MM.1S (cell line): ENCODE measurements around the gene NFX1.

Source experiments
- DNase-seq: peaks from one replicate; pipeline ENCODE4 v3.0.0-alpha.2; 2015
- H2AFZ ChIP-seq: fragments of 300-600 bp; sonication (generic); 2 replicates; pipeline ENCODE4 v1.6.0; 2016; ENCODE audit warnings: antibody characterized with exemption, low read length
- H3F3A ChIP-seq: fragments of 300-600 bp; sonication (generic); 2 replicates; pipeline ENCODE4 v1.6.1; 2016; ENCODE audit warnings: mild to moderate bottlenecking, antibody characterized with exemption, low read length, moderate library complexity, mixed read lengths; ENCODE audit not compliant: insufficient read depth
- H3K27ac ChIP-seq: fragments of 300-600 bp; sonication (generic); 2 replicates; pipeline ENCODE4 v1.5.1; 2016; ENCODE audit warnings: mild to moderate bottlenecking, low read length
- H3K27me3 ChIP-seq: fragments of 300-600 bp; sonication (generic); replicated peaks from 2 replicates; pipeline ENCODE4 v1.6.0; 2016; ENCODE audit warnings: low read length; ENCODE audit not compliant: insufficient read depth
- H3K36me3 ChIP-seq: fragments of 300-600 bp; sonication (generic); replicated peaks from 2 replicates; pipeline ENCODE4 v1.6.1; 2016; ENCODE audit warnings: mild to moderate bottlenecking, low read length, mixed read lengths; ENCODE audit not compliant: insufficient read depth
- H3K4me1 ChIP-seq: fragments of 300-600 bp; sonication (generic); 2 replicates; pipeline ENCODE4 v1.6.1; 2016; ENCODE audit warnings: low read length, mixed read lengths
- H3K4me2 ChIP-seq: fragments of 300-600 bp; sonication (generic); 2 replicates; pipeline ENCODE4 v1.6.0; 2016; ENCODE audit warnings: low read depth, low read length
- H3K4me3 ChIP-seq: fragments of 300-600 bp; sonication (generic); 2 replicates; pipeline ENCODE4 v1.5.1; 2016; ENCODE audit warnings: low read length, mixed read lengths
- H3K79me2 ChIP-seq: fragments of 300-600 bp; sonication (generic); 2 replicates; pipeline ENCODE4 v1.6.1; 2016; ENCODE audit warnings: mixed run types, low read length, mixed read lengths
- H3K9ac ChIP-seq: fragments of 300-600 bp; sonication (generic); 2 replicates; pipeline ENCODE4 v1.6.1; 2016; ENCODE audit warnings: low read length, mixed read lengths
- H3K9me2 ChIP-seq: fragments of 300-600 bp; sonication (generic); replicated peaks from 2 replicates; pipeline ENCODE4 v1.6.1; 2016; ENCODE audit warnings: mild to moderate bottlenecking, low read length, mixed read lengths; ENCODE audit not compliant: insufficient read depth
- H3K9me3 ChIP-seq: fragments of 300-600 bp; sonication (generic); replicated peaks from 2 replicates; pipeline ENCODE4 v1.6.1; 2016; ENCODE audit warnings: mild to moderate bottlenecking, low read length, mixed read lengths; ENCODE audit not compliant: insufficient read depth
- H4K20me1 ChIP-seq: fragments of 300-600 bp; sonication (generic); 2 replicates; pipeline ENCODE4 v1.6.1; 2016; ENCODE audit warnings: mild to moderate bottlenecking, low read length, moderate library complexity, mixed read lengths; ENCODE audit not compliant: insufficient read depth
- EZH2 ChIP-seq: fragments of 300-600 bp; sonication (generic); optimal IDR thresholded peaks from 2 replicates; pipeline ENCODE3; 2017; ENCODE audit warnings: low read depth, mild to moderate bottlenecking, antibody characterized with exemption, low read length, mixed read lengths
- EZH2phosphoT487 ChIP-seq: fragments of 300-600 bp; sonication (generic); IDR thresholded peaks from 2 replicates; pipeline ENCODE4 v1.6.1; 2018; ENCODE audit warnings: antibody characterized with exemption, low read length
- TF ChIP-seq, protein P1 (sequence below): fragments of 300-600 bp; sonication (generic); IDR thresholded peaks from 2 replicates; pipeline ENCODE4 v1.5.1; 2016; ENCODE audit warnings: antibody characterized with exemption, low read length, mixed read lengths

The NFX1 gene

DNA sequence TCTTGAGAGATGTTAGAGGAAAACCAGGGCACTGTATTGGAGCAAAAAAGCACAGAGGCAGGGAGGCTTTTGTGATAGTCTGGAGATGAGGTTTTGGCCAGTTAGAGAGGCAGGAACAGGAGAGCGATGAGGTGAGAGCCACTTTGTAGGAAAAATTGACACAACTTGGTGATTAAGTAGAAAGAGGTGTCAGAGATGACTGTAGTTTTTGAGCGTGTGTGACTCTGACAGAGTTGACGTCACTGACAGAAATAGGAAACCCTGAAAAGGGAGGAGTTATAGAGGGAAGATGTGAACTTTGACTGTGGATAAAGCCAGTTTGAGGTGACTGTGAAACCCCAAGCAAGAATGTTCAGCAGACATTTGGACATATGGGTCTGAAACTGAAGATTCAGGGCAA lies 15.7 kb downstream of the NFX1 start:
- no peak overlapping the region for H3K4me3 ChIP-seq

DNA sequence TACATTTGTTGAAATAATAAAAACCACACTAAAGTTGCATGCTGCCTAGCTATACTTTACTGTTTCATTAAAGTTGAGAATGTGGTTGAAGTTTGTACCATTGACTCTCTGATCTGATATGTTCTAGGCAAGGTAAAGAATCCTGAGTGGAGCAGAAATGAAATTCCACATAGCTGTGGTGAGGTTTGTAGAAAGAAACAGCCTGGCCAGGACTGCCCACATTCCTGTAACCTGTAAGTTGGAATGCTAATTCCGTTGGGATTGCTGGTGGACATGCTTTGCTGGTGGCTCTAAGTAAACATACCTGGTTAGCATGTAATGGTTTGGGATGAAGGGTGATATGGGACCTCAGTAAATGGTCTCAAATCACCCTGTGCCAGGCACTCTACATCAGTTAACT lies 16.8 kb downstream of the NFX1 start:
- no peaks in the 10 kb centered on the region for H3F3A ChIP-seq
- H3K27me3 ChIP-seq, result no peaks in the 10 kb centered on the region
- H4K20me1 ChIP-seq, result no peaks in the 10 kb centered on the region
- DNase-seq, result no peak
- TF ChIP-seq EZH2phosphoT487, result no peak
- no peak overlapping the region for H3K4me3 ChIP-seq
- H3K27ac ChIP-seq, result no peak overlapping the region
- peaks cover 17% of the 10 kb centered on the region for H3K36me3 ChIP-seq
- H3K4me2 ChIP-seq, result no peak overlapping the region
- no peaks in the 10 kb centered on the region; the same call in 1 of the 2 replicates for H3K4me1 ChIP-seq
- no peaks in the 10 kb centered on the region for H3K9me3 ChIP-seq
- H3K79me2 ChIP-seq, result peaks cover 67% of the 10 kb centered on the region
- H3K9ac ChIP-seq, result no peak overlapping the region
- no peak overlapping the region for H2AFZ ChIP-seq
- no peaks in the 10 kb centered on the region for H3K9me2 ChIP-seq

More for the DNA sequence above, 15.7 kb downstream of the NFX1 start:
- no peak overlapping the region for H3K9ac ChIP-seq
- DNase-seq, result no peak
- H3K4me2 ChIP-seq, result no peak overlapping the region
- no peaks in the 10 kb centered on the region for H4K20me1 ChIP-seq
- TF ChIP-seq EZH2, result no peak
- TF ChIP-seq, protein P1, sequence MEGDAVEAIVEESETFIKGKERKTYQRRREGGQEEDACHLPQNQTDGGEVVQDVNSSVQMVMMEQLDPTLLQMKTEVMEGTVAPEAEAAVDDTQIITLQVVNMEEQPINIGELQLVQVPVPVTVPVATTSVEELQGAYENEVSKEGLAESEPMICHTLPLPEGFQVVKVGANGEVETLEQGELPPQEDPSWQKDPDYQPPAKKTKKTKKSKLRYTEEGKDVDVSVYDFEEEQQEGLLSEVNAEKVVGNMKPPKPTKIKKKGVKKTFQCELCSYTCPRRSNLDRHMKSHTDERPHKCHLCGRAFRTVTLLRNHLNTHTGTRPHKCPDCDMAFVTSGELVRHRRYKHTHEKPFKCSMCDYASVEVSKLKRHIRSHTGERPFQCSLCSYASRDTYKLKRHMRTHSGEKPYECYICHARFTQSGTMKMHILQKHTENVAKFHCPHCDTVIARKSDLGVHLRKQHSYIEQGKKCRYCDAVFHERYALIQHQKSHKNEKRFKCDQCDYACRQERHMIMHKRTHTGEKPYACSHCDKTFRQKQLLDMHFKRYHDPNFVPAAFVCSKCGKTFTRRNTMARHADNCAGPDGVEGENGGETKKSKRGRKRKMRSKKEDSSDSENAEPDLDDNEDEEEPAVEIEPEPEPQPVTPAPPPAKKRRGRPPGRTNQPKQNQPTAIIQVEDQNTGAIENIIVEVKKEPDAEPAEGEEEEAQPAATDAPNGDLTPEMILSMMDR, result no peak
- no peak for TF ChIP-seq EZH2phosphoT487
- no peak overlapping the region for H2AFZ ChIP-seq
- H3K79me2 ChIP-seq, result peaks cover 71% of the 10 kb centered on the region
- H3K9me3 ChIP-seq, result no peaks in the 10 kb centered on the region
- peaks cover 13% of the 10 kb centered on the region; the same call in 1 of the 2 replicates for H3K36me3 ChIP-seq
- no peaks in the 10 kb centered on the region; the same call in 1 of the 2 replicates for H3K4me1 ChIP-seq
- H3K27me3 ChIP-seq, result no peaks in the 10 kb centered on the region
- no peak overlapping the region for H3K27ac ChIP-seq
- no peaks in the 10 kb centered on the region for H3K9me2 ChIP-seq
- no peaks in the 10 kb centered on the region for H3F3A ChIP-seq

DNA sequence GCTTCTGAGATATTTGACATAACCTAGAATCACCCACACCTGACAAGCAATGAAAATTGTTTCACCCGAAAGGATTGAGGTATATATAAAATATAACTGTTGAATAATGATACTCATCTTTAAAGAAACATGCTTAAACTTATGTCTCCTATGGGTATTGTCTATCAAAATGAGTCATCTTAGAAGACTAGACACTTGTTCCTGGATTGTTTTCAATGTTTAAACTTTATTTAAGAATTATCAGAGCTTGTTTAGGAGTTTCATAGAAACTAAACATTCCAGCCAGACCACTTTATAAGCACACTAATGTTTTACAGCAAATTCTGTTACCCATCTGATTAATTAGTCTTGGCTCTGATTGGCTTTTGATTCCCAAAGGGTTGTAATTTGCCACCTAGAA lies 19.6 kb downstream of the NFX1 start:
- no peaks in the 10 kb centered on the region for H3K4me1 ChIP-seq
- H2AFZ ChIP-seq, result no peak overlapping the region
- no peaks in the 10 kb centered on the region for H3K27me3 ChIP-seq
- TF ChIP-seq EZH2 (no peak), EZH2phosphoT487 (no peak)
- TF ChIP-seq, protein P1, result no peak
- no peaks in the 10 kb centered on the region for H4K20me1 ChIP-seq
- no peaks in the 10 kb centered on the region for H3K9me3 ChIP-seq
- no peaks in the 10 kb centered on the region for H3K9me2 ChIP-seq
- peaks cover 14% of the 10 kb centered on the region for H3K36me3 ChIP-seq
- H3K4me2 ChIP-seq, result no peak overlapping the region
- H3K79me2 ChIP-seq, result peaks cover 46% of the 10 kb centered on the region
- no peaks in the 10 kb centered on the region for H3F3A ChIP-seq
- no peak overlapping the region for H3K9ac ChIP-seq
- H3K27ac ChIP-seq, result no peak overlapping the region
- no peak overlapping the region for H3K4me3 ChIP-seq
- DNase-seq, result no peak

DNA sequence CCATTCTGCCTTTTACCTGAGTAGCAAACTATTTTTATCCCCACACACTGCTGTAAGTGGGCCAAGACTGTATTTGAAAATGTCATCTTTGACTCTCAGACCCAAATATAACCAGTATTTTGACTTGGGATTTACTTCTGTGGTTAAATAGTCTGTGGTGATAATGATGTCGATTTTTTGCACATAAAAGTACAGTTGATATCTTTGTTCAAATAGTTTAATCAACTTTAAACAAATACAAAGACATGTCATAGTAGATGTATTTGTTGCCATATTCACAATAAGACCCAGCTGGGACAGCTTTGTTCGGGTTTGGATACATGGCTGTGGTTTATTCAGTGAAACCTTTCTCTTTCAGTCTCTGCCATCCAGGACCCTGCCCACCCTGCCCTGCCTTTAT lies 20.4 kb downstream of the NFX1 start:
- Histone ChIP-seq H3K9me3 (no peaks in the 10 kb centered on the region), H3K4me3 (no peak overlapping the region), H3K4me2 (no peak overlapping the region), H3K79me2 (peaks cover 38% of the 10 kb centered on the region), H3K36me3 (peaks cover 9% of the 10 kb centered on the region), H3K9me2 (no peaks in the 10 kb centered on the region), H4K20me1 (no peaks in the 10 kb centered on the region), H2AFZ (no peak overlapping the region), H3K27me3 (no peaks in the 10 kb centered on the region), H3K9ac (no peak overlapping the region), H3F3A (no peaks in the 10 kb centered on the region), H3K27ac (no peak overlapping the region), H3K4me1 (no peaks in the 10 kb centered on the region)
- no peak for DNase-seq
- no peak for TF ChIP-seq EZH2
- TF ChIP-seq, protein P1, result no peak
- TF ChIP-seq EZH2phosphoT487, result no peak
